GM20000 (cell line): Measurements from ENCODE around the gene DNASE2B.

ENCODE experiments used
- DNase-seq: peaks from one replicate; pipeline ENCODE4 v3.0.0; 2012; ENCODE audit warnings: low spot score
- CTCF ChIP-seq: IDR thresholded peaks from 2 replicates; pipeline ENCODE4 v1.5.1; 2012; ENCODE audit warnings: mild to moderate bottlenecking, control low read depth; ENCODE audit errors: extremely low read depth, missing control alignments

DNASE2B gene

GRCh38 chr1:84356881-84357280 lies 41.4 kb upstream of the DNASE2B start:
- DNase-seq, result no peak
- TF ChIP-seq CTCF, result no peak

GRCh38 chr1:84358695-84359094 lies 39.6 kb upstream of the DNASE2B start:
- TF ChIP-seq CTCF, result no peak

GRCh38 chr1:84360316-84360715 lies 38.0 kb upstream of the DNASE2B start:
- no peak for TF ChIP-seq CTCF
- no peak for DNase-seq

More at GRCh38 chr1:84358695-84359094, 39.6 kb upstream of the DNASE2B start:
- no peak for DNase-seq

- no peak for TF ChIP-seq CTCF
- no peak for DNase-seq
Measured at GRCh38 chr1:84361796-84362195, 36.5 kb upstream of the DNASE2B start.

GRCh38 chr1:84363019-84363418 lies 35.3 kb upstream of the DNASE2B start:
- TF ChIP-seq CTCF, result no peak
- DNase-seq, result no peak

- DNase-seq, result no peak
- no peak for TF ChIP-seq CTCF
Measured at GRCh38 chr1:84363622-84364021, 34.7 kb upstream of the DNASE2B start.

- no peak for DNase-seq
- no peak for TF ChIP-seq CTCF
Measured at GRCh38 chr1:84365225-84366221, 32.8 kb upstream of the DNASE2B start.
